HG02610 (cell line): ENCODE results near the gene PITHD1.
"Not testable (repeated sequence)": the region's sequence is repeated elsewhere in the genome, so short reads cannot be mapped to it uniquely, and the experiment has no call there.

Experiments used
- ATAC-seq: cut with Tn5 transposase; IDR thresholded peaks from one replicate; pipeline ENCODE4 v1.9.1; 2021; ENCODE audit warnings: mild to moderate bottlenecking, moderate library complexity; ENCODE audit not compliant: unreplicated experiment

PITHD1 gene

GRCh38 chr1:23772854-23773242 is 5.4 kb upstream of the PITHD1 start:
- ATAC-seq = no peak

DNA sequence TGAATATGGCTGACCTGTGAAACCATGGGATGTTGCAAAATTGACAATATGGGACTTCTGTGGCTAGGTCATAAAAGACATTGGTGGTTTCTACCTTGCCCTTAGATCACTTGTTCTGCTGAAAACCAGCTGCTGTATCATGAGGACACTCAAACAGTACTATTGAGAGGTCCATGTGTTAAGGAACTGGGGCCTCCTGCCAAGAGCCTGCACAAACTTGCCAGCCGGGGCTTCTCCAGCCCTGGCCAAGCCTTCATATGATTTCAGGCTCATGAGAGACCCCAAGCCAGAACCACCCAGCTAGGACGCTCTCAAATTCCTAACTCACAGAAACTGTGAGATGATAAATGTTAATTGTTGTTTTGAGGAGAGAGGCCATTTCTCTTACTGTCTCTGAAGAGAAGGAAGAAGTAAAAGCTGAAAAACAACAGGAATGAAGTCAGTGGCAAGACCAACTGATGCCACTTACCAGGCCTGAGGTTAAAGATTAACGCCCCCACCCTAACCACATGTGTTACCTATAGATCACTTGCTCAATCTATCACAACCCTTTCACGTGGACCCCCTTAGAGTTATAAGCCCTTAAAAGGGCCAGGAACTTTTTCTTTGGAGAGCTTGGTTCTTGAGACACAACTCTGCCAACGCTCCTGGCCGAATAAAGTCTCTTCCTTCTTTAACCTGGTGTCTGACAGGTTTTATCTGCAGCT is 3.9 kb upstream of the PITHD1 start:
- ATAC-seq = no peak

DNA sequence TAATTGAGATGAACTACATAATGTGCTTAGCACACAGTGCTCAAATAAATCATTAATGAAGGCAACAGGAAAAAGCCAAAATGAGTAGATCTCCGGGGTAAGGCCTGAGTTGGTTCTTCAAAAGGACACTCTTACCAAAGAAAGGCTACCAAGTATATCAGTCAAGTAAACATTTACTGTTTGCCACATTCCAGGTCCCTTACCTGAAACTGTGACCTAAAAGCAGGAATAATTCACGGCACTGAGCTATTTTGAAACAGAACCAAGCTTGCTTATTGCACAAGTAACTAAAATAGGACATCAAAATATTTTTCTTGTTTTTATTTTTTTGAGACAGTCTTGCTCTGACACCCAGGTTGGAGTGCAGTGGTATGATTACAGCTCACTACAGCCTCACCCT is 2.0 kb upstream of the PITHD1 start:
- ATAC-seq = no peak

DNA sequence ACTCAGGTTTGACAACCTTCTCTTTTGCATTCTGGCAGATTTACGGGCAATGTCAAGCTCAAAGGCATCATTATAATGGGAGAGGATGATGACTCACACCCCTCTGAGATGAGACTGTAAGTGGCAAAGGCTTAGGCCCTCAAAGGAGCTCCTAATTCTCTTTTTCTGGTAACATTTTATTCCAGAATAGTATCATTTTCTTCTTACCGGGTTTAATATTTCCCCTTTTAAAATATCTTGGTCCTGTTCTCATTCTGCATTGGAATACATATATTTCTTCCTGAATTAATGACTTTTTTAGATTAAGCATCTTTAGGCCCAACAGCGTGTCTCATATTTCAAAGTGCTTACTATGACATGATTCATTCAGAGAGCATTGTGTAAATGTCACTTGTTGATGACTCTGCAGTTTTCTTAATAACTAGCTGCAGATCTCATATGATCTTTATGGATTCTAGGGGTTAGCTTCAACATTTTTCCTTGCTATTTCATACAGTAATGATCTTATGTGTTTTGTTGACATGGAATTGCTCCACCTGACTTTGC is 1.7 kb downstream of the PITHD1 start:
- no peak for ATAC-seq

DNA sequence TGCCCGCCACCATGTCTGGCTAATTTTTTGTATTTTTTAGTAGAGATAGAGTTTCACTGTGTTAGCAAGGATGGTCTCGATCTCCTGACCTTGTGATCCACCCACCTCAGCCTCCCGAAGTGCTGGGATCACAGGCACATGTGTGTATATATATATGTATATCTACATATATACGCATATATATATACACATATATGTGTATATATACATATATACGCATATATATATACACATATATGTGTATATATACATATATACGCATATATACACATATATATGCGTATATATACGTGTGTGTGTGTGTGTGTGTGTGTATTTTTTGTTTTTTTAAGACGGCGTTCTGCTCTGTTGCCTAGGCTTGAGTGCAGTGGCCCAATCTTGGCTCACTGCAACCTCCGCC is 4.9 kb downstream of the PITHD1 start:
- not testable (repeated sequence) for ATAC-seq

DNA sequence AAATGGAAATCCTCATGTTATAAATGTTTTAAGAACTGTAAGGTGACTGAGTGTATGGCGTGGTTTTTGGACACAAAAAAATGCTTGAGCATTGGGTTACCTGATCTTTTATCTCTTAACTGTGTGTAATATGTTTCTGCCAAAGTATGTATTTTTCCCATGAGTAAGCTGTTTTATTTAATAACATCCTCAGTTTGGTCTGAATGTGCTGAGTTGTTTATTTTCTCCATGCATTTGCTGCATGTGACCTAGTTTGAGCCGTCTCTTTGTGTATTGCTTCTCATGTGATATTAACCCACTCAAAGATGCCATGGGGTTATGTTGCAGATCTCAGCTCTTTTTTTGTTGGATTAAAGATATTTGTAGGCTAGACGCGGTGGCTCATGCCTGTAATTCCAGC is 6.6 kb downstream of the PITHD1 start:
- ATAC-seq = no peak

DNA sequence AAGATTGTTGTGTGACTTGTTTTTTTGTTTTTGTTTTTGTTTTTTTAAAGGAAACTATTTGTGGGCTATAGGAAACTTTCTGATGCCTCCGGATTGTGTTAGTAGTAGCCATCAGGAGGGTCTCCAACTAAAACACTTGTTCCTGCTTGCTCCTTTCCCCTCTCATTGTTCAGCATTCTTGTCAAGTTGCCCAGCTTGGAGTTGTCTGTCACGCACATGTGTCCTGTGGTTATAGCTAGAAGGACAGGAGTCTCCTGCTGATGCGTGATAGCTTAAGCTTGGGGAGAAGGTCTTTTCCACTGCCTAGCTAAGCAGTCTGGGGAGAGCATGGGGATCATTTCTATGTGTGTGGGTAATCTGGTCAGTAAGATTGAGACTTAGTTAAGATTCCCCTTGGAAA is 9.5 kb downstream of the PITHD1 start:
- ATAC-seq = no peak

- no peak for ATAC-seq
Measured at GRCh38 chr1:23788695-23789094, 10.5 kb downstream of the PITHD1 start.

- ATAC-seq = peak; percentile 85
Measured at GRCh38 chr1:23790696-23791515, 12.7 kb downstream of the PITHD1 start, which contains the start of gene LYPLA2. LYPLA2 (plus strand) TSS chr1:23791145; CDS start chr1:23792683, 1,538 bp downstream.

DNA sequence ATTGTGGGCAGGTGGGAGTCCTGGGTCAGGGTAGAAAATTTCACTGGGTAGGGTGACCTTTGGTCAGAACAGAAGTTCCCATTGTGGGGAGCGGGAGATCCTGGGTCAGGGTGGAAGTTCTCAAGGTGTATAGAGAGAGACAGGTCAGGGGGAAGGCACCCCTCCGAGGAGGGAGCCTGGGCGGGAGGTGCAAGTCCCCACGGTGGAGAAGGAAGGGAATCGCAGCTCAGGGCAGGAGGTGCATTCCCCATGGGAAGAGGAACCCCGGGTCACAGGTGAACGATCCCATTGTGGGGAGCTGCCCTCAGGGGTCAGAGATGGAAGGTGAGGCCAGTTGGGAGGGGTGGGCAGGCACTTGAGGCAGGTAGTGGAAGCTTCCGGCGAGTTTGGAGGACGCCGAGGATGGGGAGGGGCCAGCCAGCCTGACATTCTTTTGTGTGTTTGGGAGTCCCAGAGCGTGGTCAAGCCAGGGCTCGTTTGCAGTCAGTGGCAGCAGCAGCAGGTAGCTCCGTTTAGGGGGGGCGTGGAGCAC is 13.4 kb downstream of the PITHD1 start:
- no peak for ATAC-seq

DNA sequence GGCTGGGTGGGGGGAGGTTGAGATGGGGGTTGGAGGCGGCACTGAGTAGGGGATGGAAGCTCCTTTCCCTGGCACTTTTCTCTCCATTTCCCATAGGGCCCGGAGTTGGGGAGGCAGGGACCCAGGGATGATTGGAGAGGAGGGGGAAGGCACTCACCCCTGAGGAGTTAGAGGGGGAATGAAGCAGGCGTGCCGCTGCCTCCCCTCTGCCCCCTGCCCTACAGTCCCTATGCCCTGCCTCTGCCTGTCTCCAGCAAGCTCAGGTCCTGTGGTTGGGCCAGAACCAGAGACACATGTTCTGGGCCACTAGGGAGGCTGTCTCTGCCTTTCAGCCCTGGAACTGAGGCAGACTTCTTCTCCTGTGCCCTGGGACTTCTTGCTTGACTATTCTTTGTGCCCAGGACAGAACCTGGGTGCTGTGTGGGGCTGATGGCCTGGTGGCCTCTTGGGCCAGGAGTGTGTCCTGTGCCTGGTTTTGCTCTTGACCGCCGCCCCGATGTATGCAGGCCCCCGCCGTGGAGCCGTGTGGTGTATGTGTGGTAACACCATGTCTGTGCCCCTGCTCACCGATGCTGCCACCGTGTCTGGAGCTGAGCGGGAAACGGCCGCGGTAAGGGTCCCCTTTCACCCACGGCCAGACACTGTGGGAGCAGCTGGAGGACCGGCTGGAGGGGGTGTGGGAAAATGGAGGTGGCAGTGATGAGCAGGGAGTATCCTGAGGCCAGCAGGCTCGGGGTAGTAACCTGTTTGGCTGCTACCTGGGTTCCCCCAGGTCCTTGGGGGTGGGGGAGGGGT is 14.1 kb downstream of the PITHD1 start:
- ATAC-seq = no peak

GRCh38 chr1:23793018-23793781 is 15.0 kb downstream of the PITHD1 start:
- ATAC-seq = no peak

GRCh38 chr1:23793861-23794731 is 15.9 kb downstream of the PITHD1 start:
- no peak for ATAC-seq

GRCh38 chr1:23794732-23795182 is 16.5 kb downstream of the PITHD1 start:
- not testable (repeated sequence) for ATAC-seq

DNA sequence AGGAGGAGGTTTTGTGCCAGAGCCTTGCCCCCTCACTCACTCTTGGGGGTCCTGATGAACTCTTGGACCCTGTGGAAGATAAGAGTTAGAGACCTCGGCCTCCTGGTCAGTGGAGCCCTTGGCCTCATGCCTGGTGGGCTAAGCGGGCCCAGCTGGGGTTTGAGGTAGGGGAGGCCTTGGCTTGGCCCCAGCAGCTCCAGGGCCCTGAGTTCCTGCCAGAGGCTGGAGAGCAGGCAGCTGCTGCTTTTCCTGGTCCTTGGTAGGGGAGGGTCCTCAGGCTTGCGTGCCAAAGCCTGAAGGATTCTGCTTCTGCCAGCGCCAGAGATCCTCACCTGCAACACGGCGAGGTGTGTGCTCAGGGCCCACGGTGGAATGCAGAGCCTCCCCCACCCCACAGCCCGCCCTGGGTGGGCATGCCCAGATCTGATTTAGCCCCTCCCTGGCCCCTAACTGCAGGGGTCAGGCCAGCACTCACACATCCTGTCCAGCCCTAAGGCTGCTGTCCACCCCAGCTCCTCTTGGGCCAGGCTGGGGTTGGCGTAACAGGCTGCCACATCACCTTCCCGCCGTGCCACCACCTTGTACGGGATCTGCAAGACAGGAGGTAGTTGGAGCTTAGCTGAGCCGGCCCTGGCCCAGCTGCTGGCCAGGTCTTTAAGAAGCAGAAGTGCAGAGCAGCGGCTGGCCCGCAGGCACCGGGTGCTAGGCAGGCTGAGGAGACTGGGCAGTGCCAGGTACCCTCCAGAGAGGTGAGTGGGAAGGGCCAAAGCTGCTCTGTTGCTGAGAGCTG is 17.7 kb downstream of the PITHD1 start:
- no peak for ATAC-seq

DNA sequence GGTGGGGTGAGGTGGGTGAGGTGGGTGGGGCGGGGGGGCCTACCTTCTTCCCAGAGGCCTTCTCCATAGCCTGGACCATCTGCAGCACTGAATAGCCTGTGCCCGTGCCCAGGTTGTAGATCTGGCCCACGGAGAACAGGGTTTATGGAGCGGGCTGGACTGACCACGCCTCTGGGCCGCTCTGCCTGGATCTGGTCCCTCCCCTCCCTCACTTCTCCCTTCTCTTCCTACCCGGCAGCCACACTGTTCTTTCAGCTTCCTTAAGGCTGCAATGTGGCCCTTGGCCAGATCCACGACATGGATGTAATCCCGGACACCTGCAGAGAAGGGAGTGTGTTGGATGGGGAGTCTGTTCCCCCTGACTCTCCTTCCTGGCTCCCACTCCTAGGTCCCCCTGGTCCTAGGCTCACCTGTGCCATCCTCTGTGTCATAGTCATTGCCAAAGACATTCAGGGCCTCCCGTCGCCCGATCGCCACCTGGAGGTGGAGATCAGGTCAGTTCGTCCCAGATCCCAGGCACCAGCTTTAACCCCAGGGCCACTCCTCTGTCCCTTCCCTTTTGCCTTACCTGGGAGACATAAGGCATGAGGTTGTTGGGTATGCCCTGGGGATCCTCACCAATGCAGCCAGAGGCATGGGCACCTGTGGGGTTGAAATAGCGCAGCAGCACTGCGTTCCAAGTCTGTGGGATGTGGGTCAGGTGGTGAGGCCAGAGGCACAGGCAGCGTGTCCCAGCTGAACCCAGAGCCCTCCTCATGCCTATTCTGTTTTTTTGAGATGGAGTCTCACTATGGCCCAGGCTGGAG is 18.5 kb downstream of the PITHD1 start:
- no peak for ATAC-seq
